ENCODE results near the gene LAMA2.

LAMA2 gene

DNA sequence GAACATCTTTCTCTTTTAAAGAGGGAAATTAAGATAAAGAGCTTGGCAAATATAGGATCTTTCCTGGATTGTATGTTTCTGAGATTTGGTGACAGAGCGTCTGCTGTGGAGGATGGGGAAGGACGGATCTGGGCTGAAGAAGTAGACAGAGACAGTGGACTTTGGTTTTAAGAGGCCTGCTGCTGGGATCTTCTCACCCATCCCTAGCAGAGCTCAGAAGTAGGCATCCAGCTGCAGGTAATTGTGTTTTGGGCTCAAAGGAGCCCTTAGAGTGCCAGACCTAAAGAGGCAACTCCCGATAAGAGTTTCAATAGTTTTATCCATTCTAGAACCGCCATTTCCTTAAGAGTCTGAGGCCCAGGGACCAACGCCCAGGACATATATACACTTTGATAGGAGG is 20.8 kb downstream of the LAMA2 start:
- no peak for DNase-seq (ENCODE audit: low read depth, low spot score)
- no CpG with 5 or more reads among the region's 5 CpGs for WGBS (ENCODE audit: insufficient coverage, insufficient read length)
- H3K4me3 ChIP-seq (ENCODE audit: low read length), result no peak overlapping the region
- H3K27me3 ChIP-seq (ENCODE audit: control insufficient read depth, insufficient read depth, low read length), result no peaks in the 10 kb centered on the region
- H3K27ac ChIP-seq (ENCODE audit: low read length), result no peak overlapping the region
- no peaks in the 10 kb centered on the region for H3K36me3 ChIP-seq (ENCODE audit: control insufficient read depth, insufficient read depth, low read length)
- H3K9me3 ChIP-seq (ENCODE audit: control insufficient read depth, insufficient read depth, low read length), result no peaks in the 10 kb centered on the region
- no peaks in the 10 kb centered on the region for H3K4me1 ChIP-seq (ENCODE audit: control insufficient read depth, insufficient read depth, low read length)

DNA sequence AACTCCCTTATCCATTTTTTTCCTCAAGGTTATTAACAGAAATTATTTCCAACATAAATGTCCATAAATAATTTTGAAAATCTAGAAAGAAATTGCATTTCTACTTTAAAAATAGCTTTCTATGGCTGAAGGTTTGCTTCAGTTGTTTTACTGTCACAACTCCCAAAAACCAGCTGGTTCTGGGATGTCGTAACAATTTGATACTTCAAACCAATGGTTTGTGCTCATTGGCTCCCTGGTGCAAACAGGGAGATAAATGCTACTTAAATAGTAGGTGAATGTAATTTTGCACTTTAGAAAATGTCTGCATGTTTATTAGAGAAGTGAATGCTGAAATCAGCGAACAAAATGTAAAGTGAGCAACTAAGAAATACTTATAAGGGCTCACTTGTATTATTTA is 31.1 kb downstream of the LAMA2 start:
- no peaks in the 10 kb centered on the region for H3K36me3 ChIP-seq (ENCODE audit: control insufficient read depth, insufficient read depth, low read length)
- H3K27ac ChIP-seq (ENCODE audit: low read length), result no peak overlapping the region
- no peak for DNase-seq (ENCODE audit: low read depth, low spot score)
- H3K4me3 ChIP-seq (ENCODE audit: low read length), result no peak overlapping the region
- WGBS (ENCODE audit: insufficient coverage, insufficient read length), result no CpG with 5 or more reads among the region's 2 CpGs
- H3K9me3 ChIP-seq (ENCODE audit: control insufficient read depth, insufficient read depth, low read length), result no peaks in the 10 kb centered on the region
- no peaks in the 10 kb centered on the region for H3K27me3 ChIP-seq (ENCODE audit: control insufficient read depth, insufficient read depth, low read length)
- no peaks in the 10 kb centered on the region for H3K4me1 ChIP-seq (ENCODE audit: control insufficient read depth, insufficient read depth, low read length)

DNA sequence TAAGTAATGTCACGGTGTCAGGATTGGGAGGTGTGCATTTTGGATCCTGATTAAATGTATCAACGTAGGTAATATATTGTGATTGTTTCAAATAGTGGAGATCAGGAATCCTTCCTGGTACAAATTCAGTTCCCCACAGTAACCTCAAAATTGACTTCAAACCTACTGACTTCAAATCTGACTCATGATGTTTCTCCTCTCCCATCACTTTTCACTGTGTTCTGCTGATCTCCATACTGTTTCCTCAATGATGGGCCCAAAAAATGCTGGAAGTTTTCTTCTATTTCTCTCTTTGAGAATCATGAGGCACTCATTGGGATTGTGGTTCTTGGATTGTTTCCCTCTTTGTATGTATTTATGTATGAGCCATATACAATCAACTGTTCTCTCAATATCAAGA is 35.9 kb downstream of the LAMA2 start:
- WGBS (ENCODE audit: insufficient coverage, insufficient read length), result no CpG with 5 or more reads among the region's 2 CpGs
- Histone ChIP-seq H3K4me3 (ENCODE audit: low read length) (no peak overlapping the region), H3K27ac (ENCODE audit: low read length) (no peak overlapping the region), H3K27me3 (ENCODE audit: control insufficient read depth, insufficient read depth, low read length) (no peaks in the 10 kb centered on the region), H3K4me1 (ENCODE audit: control insufficient read depth, insufficient read depth, low read length) (no peaks in the 10 kb centered on the region), H3K9me3 (ENCODE audit: control insufficient read depth, insufficient read depth, low read length) (no peaks in the 10 kb centered on the region), H3K36me3 (ENCODE audit: control insufficient read depth, insufficient read depth, low read length) (no peaks in the 10 kb centered on the region)
- no peak for DNase-seq (ENCODE audit: low read depth, low spot score)

DNA sequence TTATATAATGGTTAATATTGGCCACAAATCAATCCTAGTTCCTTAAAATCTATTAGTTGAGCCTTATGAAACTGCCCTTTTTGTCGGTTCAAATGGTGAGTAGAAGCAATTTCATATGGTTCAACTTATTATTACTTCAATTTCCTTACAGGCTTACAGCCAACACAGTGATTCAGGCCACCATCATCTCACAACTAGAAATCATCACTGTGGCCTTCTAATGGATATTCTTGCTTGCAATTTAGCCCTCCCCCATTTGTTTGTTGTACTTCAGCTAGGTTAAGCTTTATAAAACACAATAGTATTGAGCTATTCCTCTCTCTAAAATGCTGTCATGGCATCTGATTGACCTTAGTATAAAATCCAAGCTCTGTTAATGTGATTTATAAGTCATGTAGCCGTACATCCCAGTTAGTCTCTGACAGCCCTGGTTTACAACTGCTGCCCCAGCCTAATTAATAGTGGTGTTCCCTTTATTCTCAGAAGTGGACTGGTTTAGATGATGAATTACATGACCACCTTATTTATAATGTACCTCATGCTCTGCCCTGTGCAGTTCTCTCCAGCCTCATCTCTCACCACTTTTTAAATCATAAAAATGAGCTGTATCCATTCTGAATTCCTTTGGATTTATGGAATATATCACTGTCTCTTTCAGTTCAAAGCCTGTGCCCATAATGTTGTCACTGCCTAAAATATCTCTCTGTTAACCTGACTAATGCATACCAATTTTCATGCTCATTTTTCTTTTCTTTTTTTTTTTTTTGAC is 36.7 kb downstream of the LAMA2 start:
- no peaks in the 10 kb centered on the region for H3K27me3 ChIP-seq (ENCODE audit: control insufficient read depth, insufficient read depth, low read length)
- H3K4me1 ChIP-seq (ENCODE audit: control insufficient read depth, insufficient read depth, low read length), result no peaks in the 10 kb centered on the region
- H3K4me3 ChIP-seq (ENCODE audit: low read length), result no peak overlapping the region
- no peak for DNase-seq (ENCODE audit: low read depth, low spot score)
- H3K27ac ChIP-seq (ENCODE audit: low read length), result no peak overlapping the region
- no peaks in the 10 kb centered on the region for H3K36me3 ChIP-seq (ENCODE audit: control insufficient read depth, insufficient read depth, low read length)
- no CpG with 5 or more reads among the region's 2 CpGs for WGBS (ENCODE audit: insufficient coverage, insufficient read length)
- H3K9me3 ChIP-seq (ENCODE audit: control insufficient read depth, insufficient read depth, low read length), result no peaks in the 10 kb centered on the region

DNA sequence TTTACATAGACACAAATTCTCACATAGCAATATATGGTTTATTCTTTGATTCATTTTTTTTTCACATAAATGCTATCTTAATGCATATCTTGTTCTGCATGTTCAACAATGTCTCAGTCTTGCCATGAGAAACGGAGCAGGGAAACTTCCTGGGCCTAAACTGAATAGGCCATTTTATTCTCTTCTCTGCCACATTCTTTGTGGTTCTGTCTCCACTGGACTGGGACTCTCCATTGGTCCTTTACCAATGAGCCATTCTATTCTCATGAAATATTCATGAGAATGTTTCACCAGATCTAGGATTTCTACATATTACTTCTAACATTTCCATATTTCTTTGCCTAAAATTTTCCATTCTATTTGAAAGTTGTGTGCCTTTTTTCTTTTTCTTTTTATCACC is 42.8 kb downstream of the LAMA2 start:
- Histone ChIP-seq H3K36me3 (ENCODE audit: control insufficient read depth, insufficient read depth, low read length) (no peaks in the 10 kb centered on the region), H3K4me3 (ENCODE audit: low read length) (no peak overlapping the region), H3K27me3 (ENCODE audit: control insufficient read depth, insufficient read depth, low read length) (no peaks in the 10 kb centered on the region), H3K4me1 (ENCODE audit: control insufficient read depth, insufficient read depth, low read length) (no peaks in the 10 kb centered on the region), H3K27ac (ENCODE audit: low read length) (no peak overlapping the region), H3K9me3 (ENCODE audit: control insufficient read depth, insufficient read depth, low read length) (no peaks in the 10 kb centered on the region)
- no peak for DNase-seq (ENCODE audit: low read depth, low spot score)
- no CpG with 5 or more reads among the region's 1 CpG for WGBS (ENCODE audit: insufficient coverage, insufficient read length)

GRCh38 chr6:128929869-128930268 is 46.9 kb downstream of the LAMA2 start:
- Histone ChIP-seq H3K9me3 (ENCODE audit: control insufficient read depth, insufficient read depth, low read length) (no peaks in the 10 kb centered on the region), H3K4me1 (ENCODE audit: control insufficient read depth, insufficient read depth, low read length) (no peaks in the 10 kb centered on the region), H3K27me3 (ENCODE audit: control insufficient read depth, insufficient read depth, low read length) (no peaks in the 10 kb centered on the region), H3K27ac (ENCODE audit: low read length) (no peak overlapping the region), H3K4me3 (ENCODE audit: low read length) (no peak overlapping the region), H3K36me3 (ENCODE audit: control insufficient read depth, insufficient read depth, low read length) (no peaks in the 10 kb centered on the region)
- no peak for DNase-seq (ENCODE audit: low read depth, low spot score)
- WGBS (ENCODE audit: insufficient coverage, insufficient read length), result no CpG with 5 or more reads among the region's 34 CpGs

DNA sequence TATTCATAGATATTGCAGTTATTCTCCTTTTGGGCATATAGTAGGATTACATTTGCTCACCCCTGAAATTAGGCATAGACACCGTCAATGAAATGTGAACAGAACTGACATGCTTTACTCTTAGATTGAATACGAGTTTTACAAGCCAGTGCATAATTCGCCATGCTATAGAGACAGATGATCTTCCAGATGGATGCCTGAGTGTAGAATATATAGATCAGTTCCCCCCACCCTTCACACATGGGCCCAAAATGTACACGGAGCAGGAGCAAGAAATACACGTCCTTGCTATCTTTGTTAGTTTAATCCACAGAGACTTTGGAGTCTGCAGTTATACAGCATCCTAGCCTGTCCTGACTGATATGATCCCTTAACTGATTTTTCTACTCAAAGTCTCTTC is 47.4 kb downstream of the LAMA2 start:
- no peaks in the 10 kb centered on the region for H3K36me3 ChIP-seq (ENCODE audit: control insufficient read depth, insufficient read depth, low read length)
- H3K4me1 ChIP-seq (ENCODE audit: control insufficient read depth, insufficient read depth, low read length), result no peaks in the 10 kb centered on the region
- no peaks in the 10 kb centered on the region for H3K9me3 ChIP-seq (ENCODE audit: control insufficient read depth, insufficient read depth, low read length)
- H3K27ac ChIP-seq (ENCODE audit: low read length), result no peak overlapping the region
- WGBS (ENCODE audit: insufficient coverage, insufficient read length), result no CpG with 5 or more reads among the region's 5 CpGs
- DNase-seq (ENCODE audit: low read depth, low spot score), result no peak
- H3K27me3 ChIP-seq (ENCODE audit: control insufficient read depth, insufficient read depth, low read length), result no peaks in the 10 kb centered on the region
- H3K4me3 ChIP-seq (ENCODE audit: low read length), result no peak overlapping the region

GRCh38 chr6:128932061-128932460 is 49.1 kb downstream of the LAMA2 start:
- Histone ChIP-seq H3K36me3 (ENCODE audit: control insufficient read depth, insufficient read depth, low read length) (no peaks in the 10 kb centered on the region), H3K27me3 (ENCODE audit: control insufficient read depth, insufficient read depth, low read length) (no peaks in the 10 kb centered on the region), H3K4me3 (ENCODE audit: low read length) (no peak overlapping the region), H3K27ac (ENCODE audit: low read length) (no peak overlapping the region), H3K9me3 (ENCODE audit: control insufficient read depth, insufficient read depth, low read length) (no peaks in the 10 kb centered on the region), H3K4me1 (ENCODE audit: control insufficient read depth, insufficient read depth, low read length) (no peaks in the 10 kb centered on the region)
- DNase-seq (ENCODE audit: low read depth, low spot score), result no peak
- no CpG with 5 or more reads among the region's 1 CpG for whole genome bisulfite sequencing (ENCODE audit: insufficient coverage, insufficient read length)

- Histone ChIP-seq H3K4me1 (ENCODE audit: control insufficient read depth, insufficient read depth, low read length) (no peaks in the 10 kb centered on the region; the same call in 1 of the 2 replicates), H3K27ac (ENCODE audit: low read length) (no peak overlapping the region), H3K4me3 (ENCODE audit: low read length) (no peak overlapping the region), H3K27me3 (ENCODE audit: control insufficient read depth, insufficient read depth, low read length) (no peaks in the 10 kb centered on the region), H3K9me3 (ENCODE audit: control insufficient read depth, insufficient read depth, low read length) (no peaks in the 10 kb centered on the region), H3K36me3 (ENCODE audit: control insufficient read depth, insufficient read depth, low read length) (no peaks in the 10 kb centered on the region)
- no peak for DNase-seq (ENCODE audit: low read depth, low spot score)
- no CpG with 5 or more reads among the region's 1 CpG for WGBS (ENCODE audit: insufficient coverage, insufficient read length)
Observed at GRCh38 chr6:128950864-128951263, 67.9 kb downstream of the LAMA2 start.

GRCh38 chr6:128952902-128953301 is 70.0 kb downstream of the LAMA2 start:
- Histone ChIP-seq H3K9me3 (ENCODE audit: control insufficient read depth, insufficient read depth, low read length) (no peaks in the 10 kb centered on the region), H3K36me3 (ENCODE audit: control insufficient read depth, insufficient read depth, low read length) (no peaks in the 10 kb centered on the region), H3K27ac (ENCODE audit: low read length) (no peak overlapping the region), H3K27me3 (ENCODE audit: control insufficient read depth, insufficient read depth, low read length) (no peaks in the 10 kb centered on the region), H3K4me3 (ENCODE audit: low read length) (no peak overlapping the region), H3K4me1 (ENCODE audit: control insufficient read depth, insufficient read depth, low read length) (no peaks in the 10 kb centered on the region; the same call in 1 of the 2 replicates)
- no CpG with 5 or more reads among the region's 3 CpGs for WGBS (ENCODE audit: insufficient coverage, insufficient read length)
- DNase-seq (ENCODE audit: low read depth, low spot score), result no peak
